OCI-LY1 (cell line): ENCODE measurements around the gene TBXAS1.

Experiments
- H2AFZ ChIP-seq: fragments of 200-600 bp; sonication (generic), shearing (Covaris generic); 2 replicates; pipeline ENCODE4 v1.6.0; 2014; ENCODE audit warnings: antibody characterized with exemption, mild to moderate bottlenecking, low read length
- H3F3A ChIP-seq: fragments of 200-600 bp; sonication (generic), shearing (Covaris generic); 2 replicates; pipeline ENCODE4 v1.6.0; 2014; ENCODE audit warnings: mild to moderate bottlenecking, antibody characterized with exemption, low read length, moderate library complexity; ENCODE audit not compliant: insufficient read depth
- H3K27ac ChIP-seq: fragments of 200-600 bp; sonication (generic); 2 replicates; pipeline ENCODE4 v1.5.1; 2014; ENCODE audit warnings: low read length, mixed run types, mild to moderate bottlenecking, low read depth; ENCODE audit not compliant: poor library complexity, severe bottlenecking
- H3K27me3 ChIP-seq: fragments of 200-600 bp; sonication (generic); 2 replicates; pipeline ENCODE4 v1.6.0; 2014; ENCODE audit warnings: antibody characterized with exemption, mild to moderate bottlenecking, low read length, moderate library complexity; ENCODE audit not compliant: insufficient read depth
- H3K36me3 ChIP-seq: fragments of 200-600 bp; sonication (generic); 2 replicates; pipeline ENCODE4 v1.6.1; 2014; ENCODE audit warnings: mild to moderate bottlenecking, antibody characterized with exemption, low read length, moderate library complexity, mixed read lengths; ENCODE audit not compliant: insufficient read depth
- H3K4me1 ChIP-seq: fragments of 200-600 bp; sonication (generic); 2 replicates; pipeline ENCODE4 v1.5.1; 2014; ENCODE audit warnings: mild to moderate bottlenecking, low read length, moderate library complexity; ENCODE audit not compliant: insufficient read depth, severe bottlenecking
- H3K4me2 ChIP-seq: fragments of 200-600 bp; sonication (generic), shearing (Covaris generic); 2 replicates; pipeline ENCODE4 v1.6.1; 2014; ENCODE audit warnings: low read length
- H3K4me3 ChIP-seq: fragments of 200-600 bp; sonication (generic); 2 replicates; pipeline ENCODE4 v1.5.1; 2014; ENCODE audit warnings: low read length, low read depth, mild to moderate bottlenecking, mixed read lengths; ENCODE audit not compliant: poor library complexity, severe bottlenecking
- H3K79me2 ChIP-seq: fragments of 200-600 bp; shearing (Covaris generic); 2 replicates; pipeline ENCODE4 v1.6.1; 2016; ENCODE audit warnings: mixed run types, low read length, mixed read lengths; ENCODE audit not compliant: insufficient read depth
- H3K9ac ChIP-seq: fragments of 200-600 bp; sonication (generic), shearing (Covaris generic); 2 replicates; pipeline ENCODE4 v1.6.1; 2014; ENCODE audit warnings: mild to moderate bottlenecking, low read length, mixed read lengths
- H3K9me2 ChIP-seq: fragments of 200-600 bp; sonication (generic), shearing (Covaris generic); 2 replicates; pipeline ENCODE4 v1.6.1; 2014; ENCODE audit warnings: low read depth, mild to moderate bottlenecking, low read length, mixed read lengths
- H3K9me3 ChIP-seq: fragments of 200-600 bp; shearing (Covaris generic); 2 replicates; pipeline ENCODE4 v1.6.1; 2014; ENCODE audit warnings: low read length, mixed read lengths
- H4K20me1 ChIP-seq: fragments of 200-600 bp; sonication (generic), shearing (Covaris generic); 2 replicates; pipeline ENCODE4 v1.6.0; 2016; ENCODE audit warnings: mild to moderate bottlenecking, low read length; ENCODE audit not compliant: insufficient read depth
- EZH2 ChIP-seq: fragments of 200-600 bp; sonication (generic), shearing (Covaris generic); IDR thresholded peaks from 2 replicates; pipeline ENCODE4 v1.8.0; 2017; ENCODE audit warnings: borderline replicate concordance, mixed run types, mild to moderate bottlenecking, antibody characterized with exemption, low read length, moderate library complexity, mixed read lengths
- TF ChIP-seq, protein P1 (sequence below): fragments of 200-600 bp; sonication (generic), shearing (Covaris generic); IDR thresholded peaks from 2 replicates; pipeline ENCODE4 v1.5.1; 2017; ENCODE audit warnings: mild to moderate bottlenecking, antibody characterized with exemption, low read length, moderate library complexity, mixed read lengths

Gene TBXAS1

GRCh38 chr7:140023728-140024127, 194.7 kb downstream of the TBXAS1 start:
- peaks cover 32% of the 10 kb centered on the region for H3K36me3 ChIP-seq
- no peaks in the 10 kb centered on the region for H3K4me1 ChIP-seq
- H3K4me2 ChIP-seq: no peak overlapping the region
- H2AFZ ChIP-seq: no peak overlapping the region
- no peaks in the 10 kb centered on the region for H3K27me3 ChIP-seq
- TF ChIP-seq EZH2: no peak
- TF ChIP-seq, protein P1, sequence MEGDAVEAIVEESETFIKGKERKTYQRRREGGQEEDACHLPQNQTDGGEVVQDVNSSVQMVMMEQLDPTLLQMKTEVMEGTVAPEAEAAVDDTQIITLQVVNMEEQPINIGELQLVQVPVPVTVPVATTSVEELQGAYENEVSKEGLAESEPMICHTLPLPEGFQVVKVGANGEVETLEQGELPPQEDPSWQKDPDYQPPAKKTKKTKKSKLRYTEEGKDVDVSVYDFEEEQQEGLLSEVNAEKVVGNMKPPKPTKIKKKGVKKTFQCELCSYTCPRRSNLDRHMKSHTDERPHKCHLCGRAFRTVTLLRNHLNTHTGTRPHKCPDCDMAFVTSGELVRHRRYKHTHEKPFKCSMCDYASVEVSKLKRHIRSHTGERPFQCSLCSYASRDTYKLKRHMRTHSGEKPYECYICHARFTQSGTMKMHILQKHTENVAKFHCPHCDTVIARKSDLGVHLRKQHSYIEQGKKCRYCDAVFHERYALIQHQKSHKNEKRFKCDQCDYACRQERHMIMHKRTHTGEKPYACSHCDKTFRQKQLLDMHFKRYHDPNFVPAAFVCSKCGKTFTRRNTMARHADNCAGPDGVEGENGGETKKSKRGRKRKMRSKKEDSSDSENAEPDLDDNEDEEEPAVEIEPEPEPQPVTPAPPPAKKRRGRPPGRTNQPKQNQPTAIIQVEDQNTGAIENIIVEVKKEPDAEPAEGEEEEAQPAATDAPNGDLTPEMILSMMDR: no peak
- H3K4me3 ChIP-seq: no peak overlapping the region
- H3K79me2 ChIP-seq: no peaks in the 10 kb centered on the region
- H3F3A ChIP-seq: no peaks in the 10 kb centered on the region
- no peak overlapping the region for H3K9ac ChIP-seq
- H3K9me2 ChIP-seq: no peaks in the 10 kb centered on the region
- H3K9me3 ChIP-seq: no peaks in the 10 kb centered on the region
- H4K20me1 ChIP-seq: no peaks in the 10 kb centered on the region
- H3K27ac ChIP-seq: no peak overlapping the region

DNA sequence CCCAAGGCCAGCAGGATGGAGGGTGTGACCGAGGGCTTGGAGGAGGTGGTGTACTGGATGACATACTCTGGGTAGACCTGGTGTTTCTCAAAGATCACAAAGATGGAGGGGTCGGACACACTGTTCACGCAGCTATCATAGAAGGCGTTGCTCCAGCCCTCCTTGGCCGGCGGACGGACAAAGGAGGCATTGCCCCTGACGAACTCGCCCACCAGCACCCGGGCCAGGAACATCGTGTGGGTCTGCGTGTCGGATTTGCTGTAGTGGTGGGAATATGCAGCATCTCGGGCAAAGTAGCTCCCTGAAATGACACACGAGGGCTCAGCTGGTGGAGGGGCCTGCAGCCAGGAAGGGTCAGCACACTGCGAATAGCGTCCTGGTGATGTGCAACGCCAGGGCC, 195.5 kb downstream of the TBXAS1 start:
- TF ChIP-seq, protein P1: no peak
- TF ChIP-seq EZH2: no peak
- Histone ChIP-seq H3K79me2 (no peaks in the 10 kb centered on the region), H3K36me3 (peaks cover 32% of the 10 kb centered on the region), H3K27me3 (no peaks in the 10 kb centered on the region), H3K9ac (no peak overlapping the region), H3K4me3 (no peak overlapping the region), H2AFZ (no peak overlapping the region), H3K4me1 (no peaks in the 10 kb centered on the region), H3K4me2 (no peak overlapping the region), H3K27ac (no peak overlapping the region), H4K20me1 (no peaks in the 10 kb centered on the region), H3K9me3 (no peaks in the 10 kb centered on the region), H3F3A (no peaks in the 10 kb centered on the region), H3K9me2 (no peaks in the 10 kb centered on the region)

DNA sequence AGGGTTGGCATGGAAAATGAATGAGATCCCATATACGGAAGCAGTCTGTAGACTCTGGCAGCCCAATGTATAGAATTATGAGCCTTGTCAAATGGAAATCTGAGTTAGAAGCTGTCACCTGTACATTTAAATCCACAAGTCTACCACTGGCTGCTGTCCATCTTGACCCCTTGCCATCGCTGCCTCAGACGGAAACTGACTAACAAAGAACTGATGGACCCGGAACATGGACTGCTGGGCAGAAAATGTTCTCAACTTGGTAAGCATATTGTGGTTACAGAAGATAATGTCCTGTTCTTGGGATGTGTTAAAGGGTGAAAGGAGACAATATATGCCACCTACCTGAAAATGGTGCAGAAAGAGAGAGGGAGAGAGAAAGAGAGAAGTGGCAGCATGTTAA, 196.2 kb downstream of the TBXAS1 start:
- H3K79me2 ChIP-seq: no peaks in the 10 kb centered on the region
- no peak overlapping the region for H2AFZ ChIP-seq
- no peaks in the 10 kb centered on the region for H4K20me1 ChIP-seq
- no peak overlapping the region for H3K4me3 ChIP-seq
- H3K4me1 ChIP-seq: no peaks in the 10 kb centered on the region
- no peaks in the 10 kb centered on the region for H3K27me3 ChIP-seq
- no peaks in the 10 kb centered on the region for H3K9me2 ChIP-seq
- TF ChIP-seq, protein P1: no peak
- no peak for TF ChIP-seq EZH2
- no peak overlapping the region for H3K4me2 ChIP-seq
- H3K9me3 ChIP-seq: no peaks in the 10 kb centered on the region
- H3K27ac ChIP-seq: no peak overlapping the region
- peaks cover 32% of the 10 kb centered on the region for H3K36me3 ChIP-seq
- no peak overlapping the region for H3K9ac ChIP-seq
- no peaks in the 10 kb centered on the region for H3F3A ChIP-seq
